ENCODE results near the gene PLXNA4. TPM values are rescaled to one million over a fixed set of nuclear protein-coding genes. Genes with fewer than 3 reads are reported as not detected.

Gene PLXNA4
- total RNA-seq, 2 experiments from 2014 or later, result 0.75 to 0.85 TPM

- ChIA-PET POLR2A (no interaction called here), CTCF (interaction anchor here (1.1 to 1.5 kb wide), 2 partner anchors 182 kb away, joined by 3 to 5 read pairs; no protein-coding TSS in a partner anchor)
- TF ChIP-seq CTCF (IDR thresholded peaks at IDR 0.05), result no peak
- no peak overlapping the region for H3K27ac ChIP-seq (ENCODE audit: low read depth in 1 of 2, low read length in 2 of 2)
- no peak for DNase-seq
- Mint-ChIP-seq H3K9me3 (no peaks in the 10 kb centered on the region), H3K27ac (no peak overlapping the region), H3K36me3 (ENCODE audit: low read depth) (no peaks in the 10 kb centered on the region), H3K4me1 (ENCODE audit: low read depth) (peaks cover 4% of the 10 kb centered on the region), H3K4me3 (no peak overlapping the region), H3K27me3 (no peaks in the 10 kb centered on the region)
- no peak for ATAC-seq (ENCODE audit: poor library complexity)
- no peak overlapping the region for H3K4me3 ChIP-seq (ENCODE audit: low read length)
- no peaks in the 10 kb centered on the region for H3K9me3 ChIP-seq (ENCODE audit: control insufficient read depth in 1 of 2, insufficient read depth in 1 of 2, low read length in 2 of 2)
- H3K4me1 ChIP-seq (ENCODE audit: insufficient read depth, low read length), result peaks cover 7% of the 10 kb centered on the region
- no peaks in the 10 kb centered on the region for H3K36me3 ChIP-seq (ENCODE audit: insufficient read depth, low read length)
- no peaks in the 10 kb centered on the region for H3K27me3 ChIP-seq (ENCODE audit: control insufficient read depth in 1 of 2, insufficient read depth in 2 of 2, low read length in 2 of 2)
- intact Hi-C loops (cut with DNase I, micrococcal nuclease), result loop anchor here in 1 of 2 experiments (10.0 kb wide), 1 partner anchor 1036 kb away; no protein-coding TSS in a partner anchor
Observed at GRCh38 chr7:132398253-132398925, 177.9 kb downstream of the PLXNA4 start.

GRCh38 chr7:132397070-132397469 is 179.2 kb downstream of the PLXNA4 start:
- ATAC-seq (ENCODE audit: poor library complexity) (no peak), DNase-seq (no peak)
- Histone ChIP-seq H3K27me3 (ENCODE audit: control insufficient read depth in 1 of 2, insufficient read depth in 2 of 2, low read length in 2 of 2) (no peaks in the 10 kb centered on the region), H3K4me1 (ENCODE audit: insufficient read depth, low read length) (peaks cover 7% of the 10 kb centered on the region), H3K36me3 (ENCODE audit: insufficient read depth, low read length) (no peaks in the 10 kb centered on the region), H3K4me3 (ENCODE audit: low read length) (no peak overlapping the region), H3K27ac (ENCODE audit: low read depth in 1 of 2, low read length in 2 of 2) (no peak overlapping the region), H3K9me3 (ENCODE audit: control insufficient read depth in 1 of 2, insufficient read depth in 1 of 2, low read length in 2 of 2) (no peaks in the 10 kb centered on the region)
- H3K9me3 Mint-ChIP-seq, result no peaks in the 10 kb centered on the region
- ChIA-PET CTCF (interaction anchor here (1.1 kb wide), 1 partner anchor 184 kb away, joined by 5 read pairs; no protein-coding TSS in a partner anchor), POLR2A (no interaction called here)
- TF ChIP-seq CTCF (IDR thresholded peaks at IDR 0.05), result no peak
- no peak overlapping the region for H3K4me3 Mint-ChIP-seq
- no peaks in the 10 kb centered on the region for H3K27me3 Mint-ChIP-seq
- no peaks in the 10 kb centered on the region for H3K36me3 Mint-ChIP-seq (ENCODE audit: low read depth)
- intact Hi-C loops (cut with DNase I, micrococcal nuclease), result loop anchor here in 1 of 2 experiments (10.0 kb wide), 1 partner anchor 1038 kb away; no protein-coding TSS in a partner anchor
- H3K4me1 Mint-ChIP-seq (ENCODE audit: low read depth), result peaks cover 4% of the 10 kb centered on the region
- H3K27ac Mint-ChIP-seq, result no peak overlapping the region

DNA sequence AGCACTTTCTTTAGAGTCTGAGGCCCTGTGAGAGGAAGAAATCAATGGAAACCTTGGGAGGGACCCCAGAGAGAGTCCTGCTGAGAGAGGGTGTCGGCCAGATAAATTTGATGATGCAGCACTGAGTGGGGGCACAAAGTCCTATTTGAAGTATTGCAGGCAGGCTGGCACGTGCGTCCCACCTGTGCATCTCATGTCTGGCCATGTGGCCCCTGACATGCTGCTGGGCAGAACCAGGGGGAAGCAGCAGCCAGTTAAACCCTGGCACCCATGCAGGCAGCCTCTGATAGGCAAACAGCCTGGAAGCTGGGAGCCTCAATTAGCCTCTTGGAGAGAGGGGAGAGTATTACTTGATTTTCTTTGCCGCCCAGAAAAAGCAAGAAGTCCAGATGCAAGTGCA is 180.9 kb downstream of the PLXNA4 start:
- ChIA-PET CTCF (interaction anchor here (3.4 kb wide), 1 partner anchor 186 kb away, joined by 70 read pairs; no protein-coding TSS in a partner anchor), POLR2A (no interaction called here)
- Mint-ChIP-seq H3K36me3 (ENCODE audit: low read depth) (no peaks in the 10 kb centered on the region), H3K4me1 (ENCODE audit: low read depth) (peaks cover 4% of the 10 kb centered on the region), H3K27me3 (no peaks in the 10 kb centered on the region), H3K4me3 (no peak overlapping the region), H3K9me3 (no peaks in the 10 kb centered on the region), H3K27ac (no peak overlapping the region)
- Histone ChIP-seq H3K27ac (ENCODE audit: low read depth in 1 of 2, low read length in 2 of 2) (no peak overlapping the region), H3K4me3 (ENCODE audit: low read length) (no peak overlapping the region), H3K4me1 (ENCODE audit: insufficient read depth, low read length) (peaks cover 7% of the 10 kb centered on the region), H3K9me3 (ENCODE audit: control insufficient read depth in 1 of 2, insufficient read depth in 1 of 2, low read length in 2 of 2) (no peaks in the 10 kb centered on the region), H3K27me3 (ENCODE audit: control insufficient read depth in 1 of 2, insufficient read depth in 2 of 2, low read length in 2 of 2) (no peaks in the 10 kb centered on the region), H3K36me3 (ENCODE audit: insufficient read depth, low read length) (no peaks in the 10 kb centered on the region)
- intact Hi-C loops (cut with DNase I, micrococcal nuclease), result loop anchor here in 1 of 2 experiments (2.0 to 10.0 kb wide), 2 partner anchors 835 to 1039 kb away; no protein-coding TSS in a partner anchor
- ATAC-seq (ENCODE audit: poor library complexity) (no peak), DNase-seq (no peak)
- TF ChIP-seq CTCF (IDR thresholded peaks at IDR 0.05), result no peak

Measured in CD4-positive, alpha-beta T cell (primary cell).